K562 (cell line): ENCODE measurements around the gene ARID4B. TPM values are rescaled to one million over a fixed set of nuclear protein-coding genes. Genes with fewer than 3 reads are reported as not detected.
A peak's percentile ranks its signal among the peaks of the same experiment; 100 is the strongest.

ENCODE experiments used
- CEBPG ChIP-seq, 3 experiments: fragments of 200-800 bp in 1 of 3; sonication (Bioruptor generic) in 1 of 3; sonication (generic) in 1 of 3; formaldehyde crosslinking in 1 of 3; IDR thresholded peaks in 2 of 3; conservative IDR thresholded peaks in 1 of 3; 2 replicates each; pipeline versions ENCODE4 v1.6.1 to v1.8.0; 2016 to 2022; ENCODE audit warnings: missing compliant biosample characterization in 2 of 3, missing genetic modification characterization in 2 of 3, mild to moderate bottlenecking in 1 of 3, missing genetic modification reagents in 1 of 3
- ETS1 ChIP-seq: conservative IDR thresholded peaks from 2 replicates; pipeline ENCODE4 v1.6.1; 2011; ENCODE audit warnings: low read depth, mild to moderate bottlenecking, low read length; ENCODE audit not compliant: control insufficient read depth
- HDAC3 ChIP-seq: fragments of 450-650 bp; IDR thresholded peaks from 2 replicates; pipeline ENCODE4 v1.6.1; 2018; ENCODE audit warnings: borderline replicate concordance, mild to moderate bottlenecking, moderate library complexity; ENCODE audit not compliant: partially characterized antibody
- HMGXB4 ChIP-seq: sonication (generic); formaldehyde crosslinking; IDR thresholded peaks from 2 replicates; pipeline ENCODE4 v1.8.1; 2023; ENCODE audit warnings: mild to moderate bottlenecking, missing genetic modification reagents
- LEF1 ChIP-seq: fragments of 450-650 bp; IDR thresholded peaks from 2 replicates; pipeline ENCODE4 v1.6.1; 2016; ENCODE audit warnings: mild to moderate bottlenecking
- POLR2AphosphoS2 ChIP-seq: IDR thresholded peaks from 2 replicates; pipeline ENCODE4 v1.6.1; 2012; ENCODE audit warnings: low read length, improper control_type of control experiment
- RBBP5 ChIP-seq: fragments of 200-600 bp; sonication (generic); IDR thresholded peaks from 2 replicates; pipeline ENCODE4 v1.6.1; 2012; ENCODE audit warnings: borderline replicate concordance, mild to moderate bottlenecking, low read length, control low read depth, inconsistent platforms; ENCODE audit not compliant: insufficient read depth, poor library complexity, severe bottlenecking
- RREB1 ChIP-seq: fragments of 250-450 bp; sonication (Bioruptor Pico); IDR thresholded peaks from 2 replicates; pipeline ENCODE4 v1.4.0; 2020
- SUPT5H ChIP-seq: fragments of 450-650 bp; IDR thresholded peaks from 2 replicates; pipeline ENCODE4 v1.6.1; 2016
- ZBTB49 ChIP-seq: sonication (generic); formaldehyde crosslinking; IDR thresholded peaks from 2 replicates; pipeline ENCODE4 v1.8.0; 2022; ENCODE audit warnings: missing genetic modification reagents, mild to moderate bottlenecking, borderline replicate concordance
- ZNF707 ChIP-seq: fragments of 250-450 bp; sonication (Bioruptor Pico); conservative IDR thresholded peaks from 2 replicates; pipeline ENCODE4 v1.8.0; 2022; ENCODE audit warnings: inconsistent platforms, mild to moderate bottlenecking, moderate library complexity
- ZNF764 ChIP-seq: fragments of 250-450 bp; sonication (Bioruptor Pico); IDR thresholded peaks from 2 replicates; pipeline ENCODE4 v1.4.0; 2020; ENCODE audit warnings: low read depth, mild to moderate bottlenecking, moderate library complexity
- polyA plus RNA-seq, 8 experiments: library from polyadenylated mRNA; depleted of rRNA in 4 of 8; stranded (reverse) in 5 of 8; unstranded in 3 of 8; fragments of >200 nt; fragmentation: Nextera tagmentation in 2 of 8; fragmentation: Illumina TruSeq in 1 of 8; extraction: Ambion mirVana in 2 of 8; extraction: Trizol in 1 of 8; gene quantifications; 2 replicates each; pipeline versions ENCODE4 v1.2.1 to v1.2.3, GENCODE V29; 2011 to 2014; ENCODE audit warnings: inconsistent platforms in 1 of 8, missing spikeins in 1 of 8
- total RNA-seq, 7 experiments: library from RNA; depleted of rRNA in 6 of 7; stranded (reverse); fragments of >200 nt in 6 of 7; fragmentation: Illumina TruSeq in 2 of 7; extraction: Trizol in 2 of 7; gene quantifications; 2 replicates each; pipeline versions ENCODE4 v1.2.1 to v1.2.3, GENCODE V29; 2011 to 2021; ENCODE audit warnings: low replicate concordance in 1 of 7
- TF ChIP-seq, protein P1 (sequence below): IDR thresholded peaks from 2 replicates; pipeline ENCODE4 v1.6.1; 2011; ENCODE audit not compliant: insufficient read length; ENCODE audit errors: extremely low read depth

The ARID4B gene
- total and polyA plus RNA-seq, 9 of the 15 experiments (the other 6 are each of a cell fraction or from before 2014, with no cell fraction given) = 8.4 to 38.9 (median 18.5) TPM

GRCh38 chr1:235160957-235161684, 166.9 kb downstream of the ARID4B start, which contains the start of gene RBM34 (continued):
- TF ChIP-seq ZBTB49 (no peak; the same call in 1 of the 2 replicates), RREB1 (0 out of 2 replicates have a peak, but pooled peaks have one; percentile 60), ZNF707 (CRISPR knock-in tag) (no peak), HMGXB4 (CRISPR knock-in tag) (0 out of 2 replicates have a peak, but pooled peaks have one; percentile 57), SUPT5H (peak; percentile 99), HDAC3 (no peak), LEF1 (no peak; the same call in 1 of the 2 replicates), POLR2AphosphoS2 (peak; percentile 84; the same call in 1 of the 2 replicates), ETS1 (peak; percentile 61), ZNF764 (CRISPR knock-in tag) (no peak), CEBPG (CRISPR knock-in tag; IDR thresholded peaks at IDR 0.05) (no peak), CEBPG (tag; conservative IDR thresholded peaks at IDR 0.05 in 1 of 2, IDR thresholded peaks at IDR 0.05 in 1 of 2) (peak in 1 of 2 experiments; percentile 47; a peak in 2 of 4 replicates), RBBP5 (peak; percentile 97)
- TF ChIP-seq, protein P1, sequence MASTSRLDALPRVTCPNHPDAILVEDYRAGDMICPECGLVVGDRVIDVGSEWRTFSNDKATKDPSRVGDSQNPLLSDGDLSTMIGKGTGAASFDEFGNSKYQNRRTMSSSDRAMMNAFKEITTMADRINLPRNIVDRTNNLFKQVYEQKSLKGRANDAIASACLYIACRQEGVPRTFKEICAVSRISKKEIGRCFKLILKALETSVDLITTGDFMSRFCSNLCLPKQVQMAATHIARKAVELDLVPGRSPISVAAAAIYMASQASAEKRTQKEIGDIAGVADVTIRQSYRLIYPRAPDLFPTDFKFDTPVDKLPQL = no peak
